ENCODE measurements around the gene CDKN2C. TPM values are rescaled to one million over a fixed set of nuclear protein-coding genes. Genes with fewer than 3 reads are reported as not detected.

Gene CDKN2C
- 16.7 and 78.5 TPM in 2 replicates for total RNA-seq

DNA sequence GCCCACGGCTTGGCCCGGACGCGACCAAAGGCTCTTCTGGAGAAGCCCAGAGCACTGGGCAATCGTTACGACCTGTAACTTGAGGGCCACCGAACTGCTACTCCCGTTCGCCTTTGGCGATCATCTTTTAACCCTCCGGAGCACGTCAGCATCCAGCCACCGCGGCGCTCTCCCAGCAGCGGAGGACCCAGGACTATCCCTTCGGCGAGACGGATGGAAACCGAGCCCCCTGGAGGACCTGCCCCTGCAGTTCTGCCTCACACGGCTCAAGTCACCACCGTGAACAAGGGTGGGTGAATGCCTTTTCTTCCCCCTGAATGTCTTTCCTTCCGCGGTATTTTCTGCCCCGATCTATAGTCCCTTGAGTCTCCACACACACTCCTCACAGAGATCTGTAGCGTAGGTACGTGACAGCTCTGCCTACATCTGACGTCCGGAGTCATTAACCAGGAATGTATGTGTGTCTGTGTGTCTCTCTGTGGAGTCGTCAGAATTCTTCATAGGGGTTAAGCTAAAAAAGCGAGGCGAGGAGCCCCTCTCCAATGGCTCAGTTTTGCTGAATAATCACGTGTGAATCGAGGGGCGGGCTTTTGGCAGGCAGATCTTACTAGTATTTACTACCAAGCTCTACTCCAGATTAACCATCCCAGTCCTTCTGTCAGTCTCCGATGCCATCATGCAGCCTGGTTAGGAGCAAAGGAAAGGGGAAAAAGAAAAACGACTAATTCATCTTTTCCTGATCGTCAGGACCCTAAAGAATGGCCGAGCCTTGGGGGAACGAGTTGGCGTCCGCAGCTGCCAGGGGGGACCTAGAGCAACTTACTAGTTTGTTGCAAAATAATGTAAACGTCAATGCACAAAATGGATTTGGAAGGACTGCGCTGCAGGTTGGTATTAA lies at the start of gene CDKN2C:
Gene CDKN2C (plus strand): TSS at position 635 of the 898 bp plus-strand sequence. CDS start 124 bp downstream, at position 759.

DNA sequence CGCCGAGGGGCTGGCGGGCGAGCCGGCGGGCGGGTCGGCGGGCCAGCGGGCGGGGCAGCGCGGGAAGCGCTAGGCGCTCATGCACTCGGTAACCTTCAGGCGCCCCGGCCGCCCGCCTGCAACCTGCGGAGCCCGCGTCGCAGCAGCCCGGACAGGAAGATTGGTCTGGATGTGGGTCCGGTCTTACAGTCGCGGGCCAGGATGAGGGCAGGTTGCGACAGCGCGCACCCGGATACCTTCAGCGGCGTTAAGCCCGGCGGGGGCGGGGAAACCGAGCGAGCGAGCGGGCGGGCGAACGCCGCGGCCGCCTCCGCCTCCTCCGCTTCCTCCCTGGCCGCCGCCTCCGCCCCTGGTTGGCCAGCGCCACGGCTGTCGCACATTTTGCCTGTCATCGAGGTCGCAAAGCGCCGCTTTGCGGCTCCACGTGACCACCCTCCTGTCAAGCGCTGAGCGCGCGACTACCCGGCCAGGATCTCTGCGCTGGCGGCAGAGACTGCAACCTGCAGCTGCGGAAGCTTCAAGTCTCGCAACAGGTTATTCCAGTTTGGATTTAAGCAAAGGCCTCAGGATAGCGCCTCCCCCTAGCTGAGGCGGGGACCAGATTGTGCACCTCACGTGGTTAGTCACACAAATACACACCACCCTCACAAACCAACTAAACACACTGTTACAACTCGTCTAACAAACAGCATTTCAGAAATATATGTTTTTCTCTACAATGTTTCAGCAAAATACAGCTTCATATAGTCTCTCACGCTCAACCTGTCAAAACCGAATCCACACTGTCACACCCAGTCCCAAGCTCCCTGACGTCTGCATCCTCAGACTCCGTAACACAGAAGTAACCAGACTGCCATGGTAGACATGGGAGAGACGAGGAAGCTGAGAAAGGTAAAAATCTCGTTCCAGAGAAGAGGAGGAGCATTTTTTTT lies 9.9 kb upstream of the CDKN2C start, which contains the start of gene FAF1:
Gene FAF1 (minus strand): TSS at position 355 of the 932 bp plus-strand sequence. CDS start 456 bp downstream, outside the sequence.

Other genes with a start within 250 kb of the CDKN2C start
- gene FAF1, start 10.0 kb upstream of the CDKN2C start, total RNA-seq, result 32.4 and 84.1 TPM in 2 replicates
- gene C1orf185, start 132.0 kb downstream of the CDKN2C start, total RNA-seq, result not detected in 2 replicates